Right cardiac atrium (tissue), 5 donors: ENCODE data around the gene PTGR1. TPM values are rescaled to one million over a fixed set of nuclear protein-coding genes. Genes with fewer than 3 reads are reported as not detected.
A peak's percentile ranks its signal among the peaks of the same experiment; 100 is the strongest.
"Not testable (repeated sequence)": the region's sequence is repeated elsewhere in the genome, so short reads cannot be mapped to it uniquely, and the experiment has no call there.

Experiments used
- ATAC-seq, 2 donors: fragments of 200-7000 bp; cut with Tn5 transposase; one replicate each; pipeline versions ENCODE4 v1.8.0 to v1.9.1; 2020; ENCODE audit warnings: moderate library complexity in 2 of 2, mild to moderate bottlenecking in 1 of 2
- DNase-seq, 3 donors: peaks; one replicate each; pipeline ENCODE4 v3.0.0-alpha.2; 2020
- H3K27ac ChIP-seq: one replicate; pipeline ENCODE4 v1.5.1; 2013; ENCODE audit warnings: mild to moderate bottlenecking, low read length, control low read depth, moderate library complexity
- H3K27me3 ChIP-seq: one replicate; pipeline ENCODE4 v1.6.1; 2013; ENCODE audit not compliant: control insufficient read depth, insufficient read depth
- H3K4me1 ChIP-seq: one replicate; pipeline ENCODE4 v1.6.1; 2013; ENCODE audit warnings: low read length; ENCODE audit not compliant: control insufficient read depth, insufficient read depth
- H3K4me3 ChIP-seq: one replicate; pipeline ENCODE4 v1.5.1; 2013; ENCODE audit warnings: low read length, control low read depth
- H3K9me3 ChIP-seq: one replicate; pipeline ENCODE4 v1.6.1; 2013; ENCODE audit warnings: low read length; ENCODE audit not compliant: control insufficient read depth
- WGBS: extraction: QIAGEN DNeasy Blood & Tissue Kit; methylation state at CpG from one replicate; pipeline ENCODE4 v1.1.7; 2013; 5-methylcytosine and 5-hydroxymethylcytosine counted together
- intact Hi-C, 4 donors: fragments of 100-400 bp; cut with DNase I; formaldehyde crosslinking; loops; one replicate each; pipeline versions ENCODE4 v1.11.0 to v1.14.0; 2022 to 2023
- polyA plus RNA-seq: library from polyadenylated mRNA; stranded (reverse); fragments of 200-250 nt; gene quantifications from one replicate; pipeline ENCODE4 v1.2.3, GENCODE V29; 2013
- total RNA-seq, 4 donors: library from RNA; stranded (reverse); fragmentation: NEBNext Ultra II Directional; extraction: Animal tissue kit (Norgen Biotek cat#: 25700); gene quantifications; one replicate each; pipeline ENCODE4 v1.2.1, GENCODE V29; 2021
- donor health status: healthy with polysubstance abuse.
- donor health status: DM: no; HTN: yes; CAD: no.
- donor health status: DM: no; HTN: no; CAD: no.
- donor health status: DM: no; HTN: yes; CAD: no; lungs with severe emphysema.
- donor health status: DM: yes; HTN: yes; CAD: no.

PTGR1 gene
- total and polyA plus RNA-seq, 5 donors, result 22.4 to 52.0 (median 31.5) TPM

- intact Hi-C loops, result no loop called here
- H3K27me3 ChIP-seq, result no peaks in the 10 kb centered on the region
- H3K4me3 ChIP-seq, result peak overlapping the region; percentile 79
- 40% methylated on average over 5 of the region's 5 CpGs for WGBS
- no peak for DNase-seq
- H3K27ac ChIP-seq, result no peak overlapping the region
- H3K4me1 ChIP-seq, result peaks cover 4% of the 10 kb centered on the region
- no peak for ATAC-seq
- no peaks in the 10 kb centered on the region for H3K9me3 ChIP-seq
Observed at GRCh38 chr9:111632060-111632459, 32.6 kb upstream of the PTGR1 start.

DNA sequence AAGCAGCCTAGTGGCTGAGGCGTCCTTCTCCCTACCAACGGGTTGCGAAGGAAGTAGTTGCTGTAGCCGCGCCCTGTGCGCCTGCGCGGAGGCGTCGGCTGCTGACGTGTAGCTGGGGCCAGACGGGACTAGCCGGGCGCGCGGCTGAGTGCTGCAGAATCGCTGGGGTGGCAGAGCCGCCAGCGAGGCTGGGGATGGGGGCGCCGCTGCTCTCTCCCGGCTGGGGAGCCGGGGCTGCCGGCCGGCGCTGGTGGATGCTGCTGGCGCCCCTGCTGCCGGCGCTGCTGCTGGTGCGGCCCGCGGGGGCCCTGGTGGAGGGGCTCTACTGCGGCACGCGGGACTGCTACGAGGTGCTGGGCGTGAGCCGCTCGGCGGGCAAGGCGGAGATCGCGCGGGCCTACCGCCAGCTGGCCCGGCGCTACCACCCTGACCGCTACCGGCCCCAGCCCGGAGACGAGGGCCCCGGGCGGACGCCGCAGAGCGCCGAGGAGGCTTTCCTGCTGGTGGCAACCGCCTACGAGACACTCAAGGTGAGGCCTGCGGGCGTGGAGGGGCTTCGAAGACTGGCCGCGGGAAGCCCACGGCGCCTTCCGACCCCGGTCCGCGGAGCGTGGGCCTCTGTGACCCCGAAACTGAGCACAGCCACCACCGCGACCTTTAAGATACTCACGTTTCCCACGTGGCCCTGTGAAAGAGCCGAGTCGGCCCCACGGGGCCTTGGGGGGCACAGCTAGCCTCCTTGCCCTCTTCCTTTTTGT, 31.9 kb upstream of the PTGR1 start, which contains the start of gene DNAJC25:
Gene DNAJC25, plus strand, starts transcription at position 121 of the 758 bp plus-strand sequence. Its CDS starts 74 bp downstream, at position 195.
- Histone ChIP-seq H3K27ac (peak within 1 kb of the TSS; percentile 77), H3K27me3 (no peaks in the 10 kb centered on the region), H3K9me3 (no peaks in the 10 kb centered on the region), H3K4me1 (peaks cover 4% of the 10 kb centered on the region), H3K4me3 (peak within 1 kb of the TSS; percentile 79)
- under 1% methylated on average over 79 of the region's 79 CpGs for WGBS
- ATAC-seq, result peak; percentile 100
- intact Hi-C loops, result no loop called here
- peak; percentile 97 to 98 (median 98) for DNase-seq

DNA sequence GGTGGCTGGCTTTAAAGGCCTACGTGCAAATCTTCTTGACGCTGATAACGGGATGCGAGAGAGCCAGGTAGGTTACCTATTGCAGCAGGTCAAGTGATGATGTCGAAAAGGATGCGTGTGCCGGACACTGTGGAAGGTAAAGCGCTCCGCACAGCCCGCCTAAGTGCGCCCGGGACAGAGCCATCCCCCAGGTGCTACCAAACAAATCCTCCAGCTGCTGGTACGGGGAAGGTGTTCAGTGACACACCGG, 31.4 kb upstream of the PTGR1 start:
- H3K4me1 ChIP-seq, result peaks cover 4% of the 10 kb centered on the region
- under 1% methylated on average over 14 of the region's 14 CpGs for WGBS
- H3K4me3 ChIP-seq, result peak overlapping the region; percentile 79
- H3K27ac ChIP-seq, result peak overlapping the region; percentile 22
- H3K27me3 ChIP-seq, result no peaks in the 10 kb centered on the region
- intact Hi-C loops, result no loop called here
- no peaks in the 10 kb centered on the region for H3K9me3 ChIP-seq
- ATAC-seq (no peak), DNase-seq (no peak)

DNA sequence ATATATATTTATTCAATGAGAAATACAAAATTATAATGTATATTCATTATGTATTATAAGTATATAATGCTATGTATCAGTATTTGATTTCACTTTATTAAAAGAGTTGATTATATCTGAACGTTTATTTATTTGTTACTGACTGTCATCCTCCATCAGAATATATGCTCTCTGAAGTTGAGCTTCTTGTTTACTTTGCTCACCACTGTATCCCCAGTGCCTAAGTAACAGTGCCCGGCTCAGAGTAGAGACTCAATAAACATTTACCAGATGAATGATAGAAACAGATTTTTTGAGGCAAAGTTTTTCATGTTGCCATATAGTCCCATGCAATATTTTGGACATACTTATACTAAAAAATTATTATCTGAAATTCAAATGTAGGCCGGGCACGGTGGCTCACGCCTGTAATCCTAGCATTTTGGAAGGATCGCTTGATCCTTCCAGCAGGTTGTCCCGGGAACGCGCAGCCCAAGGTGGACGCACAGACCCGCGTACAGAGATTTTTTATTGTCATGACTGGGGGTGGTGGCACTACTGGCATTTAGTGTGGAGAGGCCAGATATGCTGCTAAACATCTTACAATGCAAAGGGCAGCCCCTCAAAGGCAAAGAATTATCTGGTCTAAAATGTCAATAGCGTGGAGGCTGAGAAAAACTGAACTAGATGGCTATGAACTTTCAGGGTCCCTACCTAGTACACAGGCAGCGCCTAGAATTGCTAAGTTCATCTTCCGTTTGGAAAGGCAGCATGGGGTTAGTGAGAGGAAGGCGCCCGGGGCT, 30.9 kb upstream of the PTGR1 start:
- no peaks in the 10 kb centered on the region for H3K9me3 ChIP-seq
- ATAC-seq, result peak; percentile 31 to 47
- 10% methylated on average over 17 of the region's 17 CpGs for WGBS
- H3K27ac ChIP-seq, result peak overlapping the region; percentile 22
- intact Hi-C loops, result no loop called here
- H3K27me3 ChIP-seq, result no peaks in the 10 kb centered on the region
- peaks cover 4% of the 10 kb centered on the region for H3K4me1 ChIP-seq
- no peak for DNase-seq
- peak overlapping the region; percentile 79 for H3K4me3 ChIP-seq

GRCh38 chr9:111628411-111628810, 29.0 kb upstream of the PTGR1 start:
- no peak overlapping the region for H3K27ac ChIP-seq
- no peak overlapping the region for H3K4me3 ChIP-seq
- peaks cover under 1% of the 10 kb centered on the region for H3K4me1 ChIP-seq
- no peaks in the 10 kb centered on the region for H3K27me3 ChIP-seq
- H3K9me3 ChIP-seq, result no peaks in the 10 kb centered on the region
- intact Hi-C loops, result loop anchor here in 1 of 4 donors (5.0 kb wide), 1 partner anchor 146 kb away; the partner anchor contains the start of gene ECPAS
- 78% methylated on average over 7 of the region's 7 CpGs for WGBS
- DNase-seq (no peak), ATAC-seq (no peak)

GRCh38 chr9:111627260-111627963, 28.0 kb upstream of the PTGR1 start:
- ATAC-seq, result no peak
- Histone ChIP-seq H3K4me3 (no peak overlapping the region), H3K4me1 (no peaks in the 10 kb centered on the region), H3K27me3 (no peaks in the 10 kb centered on the region), H3K9me3 (no peaks in the 10 kb centered on the region), H3K27ac (no peak overlapping the region)
- intact Hi-C loops, result loop anchor here in 1 of 4 donors (5.0 kb wide), 1 partner anchor 145 kb away; the partner anchor contains the start of gene ECPAS
- DNase-seq, result no peak
- WGBS, result 64% methylated on average over 7 of the region's 7 CpGs

DNA sequence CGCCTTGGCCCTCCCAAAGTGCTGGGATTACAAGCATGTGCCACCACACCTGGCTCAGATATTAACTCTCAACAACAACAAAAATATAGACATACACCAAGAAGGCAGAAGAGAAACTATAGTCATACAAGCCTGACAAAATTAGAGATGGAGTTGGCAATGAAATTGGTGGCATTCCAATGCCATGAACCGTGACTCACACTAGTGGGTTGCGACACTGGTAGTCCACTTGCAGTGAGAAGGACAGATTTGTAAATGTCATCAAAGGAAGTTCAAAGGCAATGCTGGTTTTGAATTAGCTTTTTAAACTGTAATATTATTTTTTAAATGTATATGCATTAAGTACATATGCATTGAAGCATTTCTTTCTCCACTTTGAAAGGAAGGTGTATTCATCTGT, 23.2 kb upstream of the PTGR1 start:
- Histone ChIP-seq H3K4me1 (no peaks in the 10 kb centered on the region), H3K9me3 (no peaks in the 10 kb centered on the region), H3K27ac (no peak overlapping the region), H3K27me3 (no peaks in the 10 kb centered on the region), H3K4me3 (no peak overlapping the region)
- intact Hi-C loops, result no loop called here
- DNase-seq (peak in 1 of 3 donors; percentile 43), ATAC-seq (peak in 1 of 2 donors; percentile 42)
- 71% methylated on average over 3 of the region's 3 CpGs for WGBS

DNA sequence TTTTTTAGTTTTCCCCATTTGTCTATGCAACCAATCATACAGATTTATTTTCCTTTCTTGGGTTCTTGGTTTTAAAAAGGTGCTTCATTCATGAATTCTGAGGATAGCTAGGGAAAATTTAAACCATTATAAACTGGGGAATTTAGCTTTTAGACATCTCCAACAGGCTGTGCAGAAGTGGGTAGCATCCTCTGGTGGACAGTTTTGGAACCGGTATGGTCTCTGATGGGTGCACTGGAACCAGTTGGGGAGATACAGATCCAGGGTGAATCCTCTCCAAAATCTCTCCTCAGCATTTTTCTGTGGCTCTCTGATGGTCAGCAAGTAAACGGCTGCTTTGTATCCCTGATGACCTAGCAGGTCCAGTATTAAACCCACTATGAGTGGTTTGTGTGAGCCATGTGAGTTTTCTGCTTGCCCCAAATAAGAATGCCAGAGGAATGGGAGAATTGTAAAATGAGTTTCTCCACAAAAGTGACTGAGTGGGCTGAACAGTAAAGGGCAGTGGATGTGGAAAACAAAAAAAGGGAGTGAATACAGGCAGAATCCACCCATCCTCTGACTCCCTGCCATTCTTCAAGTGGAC, 22.5 kb upstream of the PTGR1 start:
- H3K4me1 ChIP-seq, result no peaks in the 10 kb centered on the region
- H3K9me3 ChIP-seq, result no peaks in the 10 kb centered on the region
- H3K27me3 ChIP-seq, result no peaks in the 10 kb centered on the region
- no peak overlapping the region for H3K4me3 ChIP-seq
- intact Hi-C loops, result no loop called here
- peak; percentile 77 to 81 for ATAC-seq
- DNase-seq, result peak in 1 of 3 donors; percentile 16
- H3K27ac ChIP-seq, result no peak overlapping the region
- WGBS, result 29% methylated on average over 2 of the region's 2 CpGs

- WGBS, result 96% methylated on average over 29 of the region's 29 CpGs
- intact Hi-C loops, H3K9me3 ChIP-seq, H3K4me1 ChIP-seq, H3K27ac ChIP-seq, H3K4me3 ChIP-seq, ATAC-seq, H3K27me3 ChIP-seq: not testable (repeated sequence)
- DNase-seq, result peak in 1 of 3 donors; percentile 67
Observed at GRCh38 chr9:111617349-111617748, 17.9 kb upstream of the PTGR1 start.

DNA sequence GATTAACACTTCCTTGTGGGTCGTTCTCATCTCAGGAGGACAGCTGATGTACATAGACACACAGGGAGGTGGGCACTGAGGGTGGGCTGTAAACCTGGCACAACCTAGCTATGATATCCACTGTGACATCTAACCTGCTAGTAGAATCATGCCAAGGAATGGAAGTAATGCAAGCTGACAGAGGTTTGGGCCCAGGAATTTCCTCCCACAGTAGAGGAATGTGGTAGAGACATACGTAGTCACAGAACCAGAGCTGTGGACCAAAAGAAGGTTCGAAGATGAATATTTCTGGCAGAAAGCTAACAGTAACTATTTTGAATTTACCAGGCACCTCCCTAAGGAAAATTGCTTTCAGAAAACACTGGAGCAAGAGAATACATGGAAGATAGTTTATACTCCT, 16.5 kb upstream of the PTGR1 start:
- ATAC-seq, result no peak
- WGBS, result 46% methylated on average over 3 of the region's 3 CpGs

More for the DNA sequence above, 16.5 kb upstream of the PTGR1 start:
- H3K4me3 ChIP-seq, result no peak overlapping the region
- no peaks in the 10 kb centered on the region for H3K4me1 ChIP-seq
- no peaks in the 10 kb centered on the region for H3K9me3 ChIP-seq
- no peaks in the 10 kb centered on the region for H3K27me3 ChIP-seq
- H3K27ac ChIP-seq, result no peak overlapping the region
- intact Hi-C loops, result no loop called here
- DNase-seq, result no peak
